NCI-H69 (cell line): Measurements from ENCODE around the gene BBS1.

ENCODE experiments used
- DNase-seq: peaks from one replicate; lab custom pipeline; 2025; lab: John Stamatoyannopoulos, UW

BBS1 gene

GRCh38 chr11:66477263-66478201 is 32.9 kb upstream of the BBS1 start:
- no peak for DNase-seq

- DNase-seq: peak; percentile 61
These were observed 31.6 kb upstream of the BBS1 start for GRCh38 chr11:66478729-66479393.

DNA sequence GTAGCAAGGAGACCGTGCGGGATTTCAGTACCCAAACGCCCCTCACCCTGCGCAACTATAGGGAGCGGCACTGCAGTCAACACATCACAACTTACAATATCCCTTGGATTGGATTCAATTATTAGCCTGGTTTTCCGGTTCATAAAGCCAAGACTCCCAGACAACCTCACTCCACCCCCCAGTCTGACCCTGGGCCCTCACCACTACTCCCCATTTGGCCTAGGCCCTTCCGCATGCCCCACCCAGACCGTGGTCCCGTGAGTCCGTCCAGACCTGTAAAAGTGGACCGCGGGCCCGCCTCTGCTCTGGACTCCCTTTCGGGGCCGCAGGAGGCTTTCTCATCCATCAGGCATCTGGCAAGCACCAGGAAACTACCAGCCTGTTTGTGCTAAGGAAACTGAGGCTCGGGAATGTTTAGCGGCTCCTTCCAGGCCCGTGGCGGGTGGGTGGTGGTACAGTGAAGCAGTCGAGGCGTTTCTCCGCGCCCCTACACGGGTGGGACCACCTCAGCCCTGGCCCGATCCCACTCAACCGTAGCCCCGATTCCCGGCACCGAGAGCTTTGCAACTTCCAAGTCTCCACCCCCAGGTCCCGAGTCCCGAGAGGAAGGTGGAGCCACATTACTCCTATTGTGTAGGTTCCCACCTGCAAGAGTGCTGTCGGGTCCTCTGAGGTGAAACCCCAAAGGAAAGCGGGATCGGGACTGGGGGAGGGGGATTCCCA is 30.9 kb upstream of the BBS1 start:
- peak; percentile 94 for DNase-seq

- peak; percentile 99 for DNase-seq
These were observed 30.1 kb upstream of the BBS1 start, which contains the start of gene DPP3 for GRCh38 chr11:66480117-66480938. TSS of gene DPP3 (plus strand) at chr11:66480434. CDS start at chr11:66482201, 1,767 bp downstream.

- DNase-seq: no peak
These were observed 25.5 kb upstream of the BBS1 start for GRCh38 chr11:66484806-66485380.

GRCh38 chr11:66488957-66489356 is 21.5 kb upstream of the BBS1 start:
- DNase-seq: peak; percentile 71

GRCh38 chr11:66489636-66490035 is 20.8 kb upstream of the BBS1 start:
- DNase-seq: peak; percentile 98

- no peak for DNase-seq
These were observed 19.0 kb upstream of the BBS1 start for GRCh38 chr11:66491315-66491935.

DNA sequence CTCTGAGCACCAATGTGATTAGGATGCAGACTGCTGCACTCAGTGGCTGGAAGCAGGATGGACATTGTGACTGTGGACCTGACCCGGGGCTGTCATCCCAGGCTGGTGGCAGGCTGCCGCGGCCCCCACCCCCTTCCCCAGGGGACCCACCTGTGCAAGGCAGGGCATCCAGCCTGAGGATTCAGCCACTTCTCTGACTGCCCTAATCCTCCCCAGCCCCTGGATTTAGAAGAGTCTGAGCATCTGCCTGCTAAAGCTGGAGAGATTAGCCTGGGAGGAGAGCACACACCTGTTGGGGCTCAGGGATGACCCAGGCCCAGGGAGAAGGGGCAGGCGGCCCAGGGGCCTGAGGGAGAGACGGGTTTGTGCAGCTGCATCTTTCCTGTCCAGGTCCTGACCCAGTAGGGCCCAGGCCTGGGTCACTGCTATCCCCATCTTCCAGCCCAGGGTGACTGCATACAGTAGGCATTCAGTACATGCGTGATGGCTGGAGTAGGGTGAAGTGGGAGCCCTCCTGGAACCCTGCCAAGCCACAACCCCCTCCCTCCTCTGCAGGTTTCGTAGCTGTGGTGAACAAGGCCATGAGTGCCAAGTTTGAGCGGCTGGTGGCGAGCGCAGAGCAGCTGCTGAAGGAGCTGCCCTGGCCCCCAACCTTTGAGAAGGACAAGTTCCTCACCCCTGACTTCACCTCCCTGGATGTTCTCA is 18.1 kb upstream of the BBS1 start:
- DNase-seq: no peak

DNA sequence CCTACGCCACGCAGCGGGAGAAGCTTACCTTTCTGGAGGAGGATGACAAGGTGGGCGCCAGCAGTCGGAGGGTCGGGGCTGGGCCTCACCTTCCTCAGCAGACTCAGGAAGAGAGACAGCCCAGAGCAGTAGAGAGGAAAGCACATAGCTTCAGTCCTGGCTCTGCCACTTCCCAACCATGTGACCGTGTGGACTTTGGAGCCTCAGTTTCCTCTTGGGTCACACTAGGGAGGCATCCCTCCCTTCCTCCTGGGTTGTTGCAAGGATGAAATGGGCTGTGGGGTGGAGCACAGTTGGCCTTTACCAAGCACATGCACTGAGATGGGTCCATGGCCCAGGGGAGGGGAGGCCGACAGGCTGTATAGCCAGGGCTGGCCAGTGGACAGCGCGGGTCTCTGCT is 17.3 kb upstream of the BBS1 start:
- DNase-seq: no peak

GRCh38 chr11:66494458-66494857 is 16.0 kb upstream of the BBS1 start:
- DNase-seq: no peak

GRCh38 chr11:66494935-66495334 is 15.5 kb upstream of the BBS1 start:
- no peak for DNase-seq

- no peak for DNase-seq
These were observed 15.0 kb upstream of the BBS1 start for GRCh38 chr11:66495401-66495854.

DNA sequence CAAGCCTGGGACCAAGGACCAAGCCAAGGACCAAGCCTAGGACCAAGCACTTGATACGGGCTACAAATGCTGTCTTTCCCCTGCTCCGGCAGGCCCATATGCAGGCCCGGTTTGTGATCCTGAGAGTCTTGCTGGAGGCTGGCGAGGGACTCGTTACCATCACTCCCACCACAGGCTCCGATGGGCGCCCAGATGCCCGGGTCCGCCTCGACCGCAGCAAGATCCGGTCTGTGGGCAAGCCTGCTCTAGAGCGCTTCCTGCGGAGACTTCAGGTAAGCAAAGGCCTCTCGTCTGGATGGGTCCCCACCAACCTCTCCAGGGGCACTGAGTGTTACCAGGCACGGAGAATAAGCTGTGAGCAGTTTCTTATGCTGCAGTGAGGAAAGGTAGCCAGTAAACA is 13.2 kb upstream of the BBS1 start:
- no peak for DNase-seq

DNA sequence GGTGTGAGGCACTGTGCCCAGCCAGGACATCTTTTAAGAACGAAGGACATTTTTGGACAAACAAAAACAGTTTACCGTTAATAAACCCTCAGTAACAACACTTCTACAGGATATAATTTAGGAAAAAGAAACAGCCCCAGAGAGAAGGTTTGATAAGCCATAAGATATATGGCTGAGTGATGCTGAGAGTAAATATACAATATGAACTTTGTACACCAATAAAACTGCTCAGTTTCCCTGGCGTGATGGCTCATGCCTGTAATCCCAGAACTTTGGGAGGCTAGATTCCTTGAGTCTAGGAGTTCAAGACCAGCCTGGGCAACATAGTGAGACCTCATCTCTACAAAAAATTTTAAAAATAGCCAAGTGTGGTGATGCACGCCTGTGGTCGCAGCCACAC is 11.9 kb upstream of the BBS1 start:
- DNase-seq: no peak

DNA sequence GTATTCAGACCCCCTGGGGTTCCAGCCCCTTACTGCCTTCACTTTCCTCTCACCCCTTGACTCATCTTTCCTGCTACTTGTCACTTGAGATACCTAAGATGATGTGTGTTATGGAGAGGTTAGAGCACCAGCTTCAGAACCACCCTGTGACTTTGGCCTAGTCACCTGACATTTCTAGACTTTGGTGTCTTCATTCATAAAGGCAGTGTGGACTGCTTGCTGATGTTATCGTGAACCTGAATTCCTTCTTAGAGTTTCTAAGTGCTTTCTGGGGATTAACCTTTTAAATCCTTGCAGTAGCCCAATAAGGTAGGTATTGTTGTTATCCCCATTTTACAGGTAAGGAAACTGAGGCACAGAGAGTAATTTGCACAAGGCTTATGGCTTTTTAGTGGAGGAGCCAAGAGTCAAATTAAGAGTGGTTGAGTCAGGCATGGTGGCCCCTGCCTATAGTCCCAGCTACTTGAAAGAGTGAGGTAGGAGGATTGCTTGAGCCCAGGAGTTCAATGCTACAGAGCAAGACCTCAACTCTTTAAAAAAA is 5.1 kb upstream of the BBS1 start:
- no peak for DNase-seq

DNA sequence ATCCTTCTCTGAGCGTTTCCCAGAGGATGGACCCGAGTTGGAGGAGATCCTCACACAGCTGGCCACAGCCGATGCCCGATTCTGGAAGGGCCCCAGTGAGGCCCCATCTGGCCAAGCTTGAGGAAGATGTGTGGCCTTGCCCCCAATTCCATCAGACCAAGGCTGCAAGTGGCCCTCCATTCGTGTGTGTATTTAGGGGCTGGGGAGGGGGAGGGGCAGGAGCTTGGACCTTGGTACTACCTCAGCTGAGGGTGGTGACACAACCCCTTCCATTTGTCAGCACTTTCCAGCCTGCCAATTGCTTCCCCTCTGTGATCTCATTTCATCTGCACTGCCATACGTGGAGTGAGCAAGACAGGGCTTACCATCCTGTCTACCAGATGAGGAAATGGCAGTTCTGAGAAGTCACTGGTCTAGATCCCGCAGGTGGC is 1.3 kb upstream of the BBS1 start:
- DNase-seq: no peak

GRCh38 chr11:66510990-66511339 is 530 bp downstream of the BBS1 start:
- no peak for DNase-seq

- DNase-seq: no peak
These were observed 13.2 kb downstream of the BBS1 start for GRCh38 chr11:66523611-66524010.
